Colonic mucosa (tissue), 4 donors: ENCODE results near the gene SLC9B1. TPM values are rescaled to one million over a fixed set of nuclear protein-coding genes. Genes with fewer than 3 reads are reported as not detected.
"Not testable (repeated sequence)": the region's sequence is repeated elsewhere in the genome, so short reads cannot be mapped to it uniquely, and the experiment has no call there.

Experiments
- DNase-seq: peaks from one replicate; pipeline ENCODE4 v3.0.0-alpha.2; 2020
- H3K27ac ChIP-seq: fragments of 200-600 bp; one replicate; pipeline ENCODE4 v1.8.0; 2021
- H3K27me3 ChIP-seq: fragments of 200-600 bp; one replicate; pipeline ENCODE4 v1.8.0; 2021
- H3K36me3 ChIP-seq: fragments of 200-600 bp; one replicate; pipeline ENCODE4 v1.8.0; 2021
- H3K4me1 ChIP-seq: fragments of 200-600 bp; one replicate; pipeline ENCODE4 v1.8.0; 2021; ENCODE audit warnings: mild to moderate bottlenecking
- H3K4me3 ChIP-seq: fragments of 200-600 bp; one replicate; pipeline ENCODE4 v1.8.0; 2021
- H3K9ac ChIP-seq, 2 donors: one replicate each; pipeline ENCODE4 v1.7.0; 2013; ENCODE audit warnings: control low read depth in 2 of 2, low read depth in 2 of 2, low read length in 2 of 2
- H3K9me3 ChIP-seq: fragments of 200-600 bp; one replicate; pipeline ENCODE4 v1.8.0; 2021
- CTCF ChIP-seq: fragments of 200-600 bp; IDR thresholded peaks from one replicate; pipeline ENCODE4 v1.8.0; 2022; ENCODE audit warnings: antibody characterized with exemption, mild to moderate bottlenecking
- intact Hi-C: fragments of 100-400 bp; cut with DNase I; formaldehyde crosslinking; loops from one replicate; pipeline ENCODE4 v1.14.1; 2022
- total RNA-seq, 2 donors: library from RNA; stranded (reverse); fragmentation: NEBNext Ultra II Directional in 1 of 2; extraction: Animal tissue kit (Norgen Biotek cat#: 25700) in 1 of 2; gene quantifications; one replicate each; pipeline ENCODE4 v1.2.1, GENCODE V29; 2021
- donor health status: healthy.
- donor health status: DM: no; HTN: no; CAD: no.
- donor health status: DM: no; HTN: no; CAD: no.

SLC9B1 gene
- total RNA-seq, 2 donors from 2014 or later: not detected

- Histone ChIP-seq H3K27me3 (no peaks in the 10 kb centered on the region), H3K27ac (peak overlapping the region; percentile 97), H3K9me3 (no peaks in the 10 kb centered on the region), H3K4me1 (no peaks in the 10 kb centered on the region), H3K9ac (peak overlapping the region; percentile 68 to 75), H3K36me3 (no peaks in the 10 kb centered on the region), H3K4me3 (peak overlapping the region; percentile 52)
- peak; percentile 37 for DNase-seq
- intact Hi-C loops: loop anchor here (5.0 kb wide), 1 partner anchor 41 kb away; the partner anchor contains the start of gene UBE2D3
- TF ChIP-seq CTCF: no peak
These were observed 151.2 kb downstream of the SLC9B1 start for GRCh38 chr4:102868153-102868780.

GRCh38 chr4:102867278-102868152 is 152.0 kb downstream of the SLC9B1 start:
- no peak for DNase-seq
- no peak for TF ChIP-seq CTCF
- Histone ChIP-seq H3K27ac (peak overlapping the region; percentile 97), H3K4me3 (peak overlapping the region; percentile 52), H3K9ac (peak overlapping the region; percentile 68 to 75), H3K9me3 (no peaks in the 10 kb centered on the region), H3K27me3 (no peaks in the 10 kb centered on the region), H3K4me1 (no peaks in the 10 kb centered on the region), H3K36me3 (no peaks in the 10 kb centered on the region)
- intact Hi-C loops: loop anchor here (5.0 kb wide), 1 partner anchor 40 kb away; the partner anchor contains the start of gene UBE2D3

GRCh38 chr4:102865327-102865726 is 154.2 kb downstream of the SLC9B1 start:
- not testable (repeated sequence) for H3K4me1 ChIP-seq, H3K9ac ChIP-seq, H3K4me3 ChIP-seq, H3K36me3 ChIP-seq, DNase-seq, H3K9me3 ChIP-seq, H3K27me3 ChIP-seq, H3K27ac ChIP-seq
- intact Hi-C loops: loop anchor here (5.0 kb wide), 1 partner anchor 38 kb away; the partner anchor contains the start of gene UBE2D3

GRCh38 chr4:102862747-102863146 is 156.8 kb downstream of the SLC9B1 start:
- intact Hi-C loops: no loop called here
- Histone ChIP-seq H3K27ac (no peak overlapping the region), H3K36me3 (no peaks in the 10 kb centered on the region), H3K9me3 (no peaks in the 10 kb centered on the region), H3K27me3 (no peaks in the 10 kb centered on the region), H3K4me1 (no peaks in the 10 kb centered on the region), H3K4me3 (no peak overlapping the region), H3K9ac (no peak overlapping the region)
- no peak for TF ChIP-seq CTCF
- no peak for DNase-seq

- intact Hi-C loops: no loop called here
- no peak for TF ChIP-seq CTCF
- no peak for DNase-seq
- Histone ChIP-seq H3K9ac (no peak overlapping the region), H3K36me3 (no peaks in the 10 kb centered on the region), H3K27ac (no peak overlapping the region), H3K9me3 (no peaks in the 10 kb centered on the region), H3K4me3 (no peak overlapping the region), H3K27me3 (no peaks in the 10 kb centered on the region), H3K4me1 (no peaks in the 10 kb centered on the region)
These were observed 157.5 kb downstream of the SLC9B1 start for GRCh38 chr4:102862016-102862415.
